ENCODE results near the gene SEC24D. TPM values are rescaled to one million over a fixed set of nuclear protein-coding genes. Genes with fewer than 3 reads are reported as not detected.

SEC24D gene
- total and polyA plus RNA-seq, 9 of the 15 experiments (the other 6 are each of a cell fraction or from before 2014, with no cell fraction given) = 7.1 to 22.5 (median 11.3) TPM

DNA sequence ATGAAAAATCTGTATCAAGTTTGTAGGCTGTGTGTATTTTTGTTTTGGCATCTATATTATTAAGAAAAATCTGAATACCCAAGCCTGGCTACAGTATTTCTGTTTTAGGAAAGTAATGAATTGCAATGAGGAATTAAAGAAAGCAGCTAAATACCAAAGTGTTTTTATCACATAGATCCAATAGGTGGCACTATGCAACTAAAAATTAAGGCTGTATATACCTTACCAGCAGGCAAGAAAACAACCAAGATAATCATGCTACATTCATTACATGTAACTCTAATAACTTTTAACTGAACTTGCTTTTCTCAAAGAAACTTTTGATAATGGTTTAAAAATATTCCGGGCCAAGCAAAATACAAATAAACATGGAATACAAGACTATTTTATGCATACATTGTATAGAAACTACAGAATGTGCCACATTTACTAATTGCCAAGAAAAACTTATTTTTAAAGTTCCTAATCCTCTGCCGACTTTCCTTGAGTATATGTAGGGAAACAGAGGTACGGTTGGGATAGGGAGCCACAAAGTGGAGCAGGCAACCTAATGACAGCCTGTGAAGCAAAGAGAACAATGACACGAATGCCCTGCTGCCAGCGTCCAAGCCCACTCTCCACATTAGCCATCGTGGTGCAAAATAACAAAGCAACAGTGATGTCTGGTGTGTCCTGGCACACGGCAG is 63.7 kb downstream of the SEC24D start:
- Histone ChIP-seq H3K4me1 (replicated peaks in 1 of 2; ENCODE audit: control insufficient read depth in 2 of 2, insufficient read depth in 2 of 2, low read length in 2 of 2) (peaks cover 0 to under 1% of the 10 kb centered on the region in 2 experiments; a peak in 2 of 5 replicates), H3K27me3 (ENCODE audit: control insufficient read depth in 2 of 2, insufficient read depth in 2 of 2, low read length in 2 of 2) (no peaks in the 10 kb centered on the region), H3K27ac (ENCODE audit: extremely low read depth, low read depth, low read length) (no peak overlapping the region), H3K9me3 (replicated peaks; ENCODE audit: control insufficient read depth, insufficient read depth, low read depth, low read length) (no peaks in the 10 kb centered on the region), H4K20me1 (replicated peaks; ENCODE audit: control insufficient read depth, insufficient read depth, low read length) (0 out of 2 replicates have a peak, but pooled peaks cover 6% of the 10 kb centered on the region), H3K36me3 (ENCODE audit: control insufficient read depth, insufficient read depth, low read length) (peaks cover 5% of the 10 kb centered on the region; the same call in 2 of the 3 replicates), H2AFZ (ENCODE audit: low read depth, low read length) (no peak overlapping the region), H3K4me3 (no peak overlapping the region), H3K9me1 (ENCODE audit: control insufficient read depth, insufficient read depth, low read length) (no peaks in the 10 kb centered on the region), H3K9ac (ENCODE audit: insufficient read depth in 1 of 2, low read depth in 2 of 2, low read length in 2 of 2) (no peak overlapping the region), H3K79me2 (ENCODE audit: control insufficient read depth, insufficient read depth, low read length) (no peaks in the 10 kb centered on the region), H3K4me2 (ENCODE audit: insufficient read depth, low read length) (no peak overlapping the region)
- intact Hi-C loops (cut with micrococcal nuclease) = loop anchor here (1.0 kb wide), 2 partner anchors 118 to 197 kb away; no protein-coding TSS in a partner anchor
- FAIRE-seq (peak; percentile 72), ATAC-seq (peak; percentile 84), DNase-seq (ENCODE audit: extremely low read depth in 1 of 4, low spot score in 3 of 4) (peak in 3 of 4 experiments; percentile 12 to 44 (median 44))
- no TSS peak for BruUV-seq (replicated peaks)
- in situ Hi-C loops (cut with MboI) = no loop called here
- 43% methylated on average over 7 of the region's 7 CpGs for WGBS (ENCODE audit: insufficient coverage, low coverage, missing lambda C conversion rate)
- CTCF ChIA-PET (ENCODE audit: low intra/inter-chr PET ratio) = interaction anchor here (0.6 to 2.2 kb wide), 3 partner anchors 118 to 855 kb away, joined by 3 to 23 read pairs (median 4); no protein-coding TSS in a partner anchor
- POLR2A ChIA-PET = no interaction called here
- TF ChIP-seq CC2D1A (IDR thresholded peaks at IDR 0.05) = no peak
- TF ChIP-seq, protein P1, sequence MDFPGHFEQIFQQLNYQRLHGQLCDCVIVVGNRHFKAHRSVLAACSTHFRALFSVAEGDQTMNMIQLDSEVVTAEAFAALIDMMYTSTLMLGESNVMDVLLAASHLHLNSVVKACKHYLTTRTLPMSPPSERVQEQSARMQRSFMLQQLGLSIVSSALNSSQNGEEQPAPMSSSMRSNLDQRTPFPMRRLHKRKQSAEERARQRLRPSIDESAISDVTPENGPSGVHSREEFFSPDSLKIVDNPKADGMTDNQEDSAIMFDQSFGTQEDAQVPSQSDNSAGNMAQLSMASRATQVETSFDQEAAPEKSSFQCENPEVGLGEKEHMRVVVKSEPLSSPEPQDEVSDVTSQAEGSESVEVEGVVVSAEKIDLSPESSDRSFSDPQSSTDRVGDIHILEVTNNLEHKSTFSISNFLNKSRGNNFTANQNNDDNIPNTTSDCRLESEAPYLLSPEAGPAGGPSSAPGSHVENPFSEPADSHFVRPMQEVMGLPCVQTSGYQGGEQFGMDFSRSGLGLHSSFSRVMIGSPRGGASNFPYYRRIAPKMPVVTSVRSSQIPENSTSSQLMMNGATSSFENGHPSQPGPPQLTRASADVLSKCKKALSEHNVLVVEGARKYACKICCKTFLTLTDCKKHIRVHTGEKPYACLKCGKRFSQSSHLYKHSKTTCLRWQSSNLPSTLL (IDR thresholded peaks at IDR 0.05) = no peak
- TF ChIP-seq, protein P2, sequence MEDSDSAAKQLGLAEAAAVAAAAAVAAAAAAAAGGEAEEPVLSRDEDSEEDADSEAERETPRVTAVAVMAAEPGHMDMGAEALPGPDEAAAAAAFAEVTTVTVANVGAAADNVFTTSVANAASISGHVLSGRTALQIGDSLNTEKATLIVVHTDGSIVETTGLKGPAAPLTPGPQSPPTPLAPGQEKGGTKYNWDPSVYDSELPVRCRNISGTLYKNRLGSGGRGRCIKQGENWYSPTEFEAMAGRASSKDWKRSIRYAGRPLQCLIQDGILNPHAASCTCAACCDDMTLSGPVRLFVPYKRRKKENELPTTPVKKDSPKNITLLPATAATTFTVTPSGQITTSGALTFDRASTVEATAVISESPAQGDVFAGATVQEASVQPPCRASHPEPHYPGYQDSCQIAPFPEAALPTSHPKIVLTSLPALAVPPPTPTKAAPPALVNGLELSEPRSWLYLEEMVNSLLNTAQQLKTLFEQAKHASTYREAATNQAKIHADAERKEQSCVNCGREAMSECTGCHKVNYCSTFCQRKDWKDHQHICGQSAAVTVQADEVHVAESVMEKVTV (CRISPR knock-in tag; IDR thresholded peaks at IDR 0.05) = peak; percentile 56; the same call in 1 of the 2 replicates
- TF ChIP-seq SMC3 (conservative IDR thresholded peaks at IDR 0.05; ENCODE audit: insufficient read depth, low read depth, low read length) = 0 out of 2 replicates have a peak, but pooled peaks have one; percentile 24
- no peak for TF ChIP-seq PTRF (tag; IDR thresholded peaks at IDR 0.05)
- no peak for TF ChIP-seq KHSRP (IDR thresholded peaks at IDR 0.05)
- TF ChIP-seq, protein P3, sequence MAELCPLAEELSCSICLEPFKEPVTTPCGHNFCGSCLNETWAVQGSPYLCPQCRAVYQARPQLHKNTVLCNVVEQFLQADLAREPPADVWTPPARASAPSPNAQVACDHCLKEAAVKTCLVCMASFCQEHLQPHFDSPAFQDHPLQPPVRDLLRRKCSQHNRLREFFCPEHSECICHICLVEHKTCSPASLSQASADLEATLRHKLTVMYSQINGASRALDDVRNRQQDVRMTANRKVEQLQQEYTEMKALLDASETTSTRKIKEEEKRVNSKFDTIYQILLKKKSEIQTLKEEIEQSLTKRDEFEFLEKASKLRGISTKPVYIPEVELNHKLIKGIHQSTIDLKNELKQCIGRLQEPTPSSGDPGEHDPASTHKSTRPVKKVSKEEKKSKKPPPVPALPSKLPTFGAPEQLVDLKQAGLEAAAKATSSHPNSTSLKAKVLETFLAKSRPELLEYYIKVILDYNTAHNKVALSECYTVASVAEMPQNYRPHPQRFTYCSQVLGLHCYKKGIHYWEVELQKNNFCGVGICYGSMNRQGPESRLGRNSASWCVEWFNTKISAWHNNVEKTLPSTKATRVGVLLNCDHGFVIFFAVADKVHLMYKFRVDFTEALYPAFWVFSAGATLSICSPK (IDR thresholded peaks at IDR 0.05; ENCODE audit: borderline replicate concordance) = no peak
- peak; percentile 63 to 70 for TF ChIP-seq RAD21 (CRISPR knock-in tag; conservative IDR thresholded peaks at IDR 0.05 in 1 of 2, IDR thresholded peaks at IDR 0.05 in 1 of 2)
- TF ChIP-seq, protein P4, sequence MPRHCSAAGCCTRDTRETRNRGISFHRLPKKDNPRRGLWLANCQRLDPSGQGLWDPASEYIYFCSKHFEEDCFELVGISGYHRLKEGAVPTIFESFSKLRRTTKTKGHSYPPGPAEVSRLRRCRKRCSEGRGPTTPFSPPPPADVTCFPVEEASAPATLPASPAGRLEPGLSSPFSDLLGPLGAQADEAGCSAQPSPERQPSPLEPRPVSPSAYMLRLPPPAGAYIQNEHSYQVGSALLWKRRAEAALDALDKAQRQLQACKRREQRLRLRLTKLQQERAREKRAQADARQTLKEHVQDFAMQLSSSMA (CRISPR knock-in tag; IDR thresholded peaks at IDR 0.05) = no peak
- TF ChIP-seq NR4A1 (CRISPR knock-in tag; IDR thresholded peaks at IDR 0.05) = no peak
- TF ChIP-seq NR4A1 (tag; IDR thresholded peaks at IDR 0.05) = no peak
- TF ChIP-seq FOXK2 (conservative IDR thresholded peaks at IDR 0.05 in 1 of 2, IDR thresholded peaks at IDR 0.05 in 1 of 2; ENCODE audit: low read depth in 2 of 2) = 0 out of 4 replicates have a peak, but pooled peaks of 1 of the 2 experiments have one; percentile 41
